Stimulated activated CD4-positive, alpha-beta T cell treated with anti-CD3 and anti-CD28 coated beads, Interleukin-4, amount 100 ng/mL, for 48 hours (primary cell): ENCODE results near the gene RGS5.

Source experiments
- DNase-seq, 2 donors: peaks; one replicate each; pipeline ENCODE4 v3.0.0-alpha.2; 2020; ENCODE audit warnings: low read depth in 2 of 2

Gene RGS5

DNA sequence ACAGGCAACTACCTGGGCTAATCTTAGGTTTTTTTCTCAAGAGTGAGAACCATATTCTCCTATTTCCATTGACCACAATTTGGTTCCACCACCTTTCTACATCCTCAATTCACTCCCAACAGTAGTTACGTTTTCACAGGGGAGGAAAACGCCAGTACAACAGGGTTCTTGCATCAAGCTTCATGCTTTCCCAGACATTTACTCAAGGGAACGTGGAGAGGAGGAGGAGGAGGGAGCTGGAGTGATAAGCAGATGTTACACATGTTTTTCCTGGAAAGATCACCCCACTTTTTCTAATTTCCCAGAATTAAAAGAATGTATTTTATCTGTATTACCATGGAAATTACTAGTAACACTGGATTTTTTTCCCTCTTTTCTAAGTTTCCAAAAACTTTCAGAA, 58.3 kb downstream of the RGS5 start:
- DNase-seq = no peak

DNA sequence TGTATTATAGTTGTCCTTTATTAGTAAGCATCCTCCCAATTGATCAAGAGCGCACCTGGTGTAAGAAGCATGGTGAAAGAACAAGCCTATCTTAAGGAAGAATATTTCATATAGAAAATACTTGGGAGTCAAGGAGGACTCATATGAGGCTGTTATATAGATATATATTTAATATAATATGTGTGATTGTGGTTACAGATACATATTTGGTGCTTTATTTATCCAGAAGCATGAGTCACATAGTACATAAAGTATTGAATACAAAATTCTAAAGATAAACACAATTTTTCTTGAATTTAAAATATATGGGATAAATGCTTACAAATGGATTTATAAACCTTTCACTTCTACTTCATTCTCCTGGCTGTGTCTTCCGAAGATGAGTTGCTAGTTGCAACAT, 60.6 kb downstream of the RGS5 start:
- DNase-seq = no peak

DNA sequence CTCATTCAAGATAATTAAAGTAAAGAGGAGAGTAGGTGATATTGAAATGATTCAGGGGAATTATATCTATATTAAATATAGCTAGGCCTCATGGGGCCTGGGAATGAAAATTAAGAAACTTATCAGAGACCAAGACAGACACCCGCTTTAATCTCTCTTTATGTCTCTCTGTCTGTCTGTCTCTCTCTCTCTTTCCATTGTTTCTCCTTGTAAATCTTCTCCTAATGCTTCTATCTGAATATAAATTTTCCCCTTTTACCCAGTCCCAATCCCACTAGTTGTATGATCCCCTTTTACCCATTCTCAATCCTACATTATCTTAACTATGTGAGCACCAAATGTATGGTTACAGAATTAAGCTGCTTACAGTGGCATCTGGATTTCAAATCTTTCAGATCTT, 61.2 kb downstream of the RGS5 start:
- no peak for DNase-seq

DNA sequence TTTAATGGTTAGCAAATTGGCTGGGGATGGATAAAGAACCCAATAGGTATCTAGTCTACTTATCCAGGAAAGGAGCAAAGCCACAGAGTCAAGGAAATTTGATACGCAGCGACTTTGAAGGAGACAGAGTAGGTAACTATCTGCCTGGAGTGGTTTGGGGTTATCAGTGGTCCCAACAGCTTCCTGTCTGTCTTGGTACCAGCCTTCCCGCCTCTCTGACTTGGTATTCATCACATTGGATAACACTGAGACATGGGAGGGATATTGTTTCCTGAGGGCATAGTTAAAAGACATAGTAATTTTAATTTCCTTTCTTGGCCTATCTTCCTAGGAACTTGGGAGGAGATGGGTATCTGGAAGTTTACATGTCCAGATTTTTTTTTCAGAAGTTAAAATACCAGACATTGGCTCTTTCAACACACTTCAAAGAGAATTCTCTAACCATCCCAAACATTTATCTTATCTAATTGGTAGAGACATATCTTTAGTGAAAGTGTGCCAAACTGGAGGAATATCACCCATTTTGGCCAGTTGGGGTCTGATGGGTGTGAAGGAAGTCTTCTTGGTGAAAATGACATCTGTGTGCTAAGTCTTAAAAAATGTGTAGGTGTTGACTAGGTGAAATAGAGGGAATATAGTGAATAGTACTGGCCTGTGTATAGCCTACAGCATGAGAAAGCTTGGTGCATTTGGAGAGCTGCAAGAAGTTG, 65.0 kb downstream of the RGS5 start:
- DNase-seq = no peak

GRCh38 chr1:163131981-163132380, 70.7 kb downstream of the RGS5 start:
- DNase-seq = no peak

DNA sequence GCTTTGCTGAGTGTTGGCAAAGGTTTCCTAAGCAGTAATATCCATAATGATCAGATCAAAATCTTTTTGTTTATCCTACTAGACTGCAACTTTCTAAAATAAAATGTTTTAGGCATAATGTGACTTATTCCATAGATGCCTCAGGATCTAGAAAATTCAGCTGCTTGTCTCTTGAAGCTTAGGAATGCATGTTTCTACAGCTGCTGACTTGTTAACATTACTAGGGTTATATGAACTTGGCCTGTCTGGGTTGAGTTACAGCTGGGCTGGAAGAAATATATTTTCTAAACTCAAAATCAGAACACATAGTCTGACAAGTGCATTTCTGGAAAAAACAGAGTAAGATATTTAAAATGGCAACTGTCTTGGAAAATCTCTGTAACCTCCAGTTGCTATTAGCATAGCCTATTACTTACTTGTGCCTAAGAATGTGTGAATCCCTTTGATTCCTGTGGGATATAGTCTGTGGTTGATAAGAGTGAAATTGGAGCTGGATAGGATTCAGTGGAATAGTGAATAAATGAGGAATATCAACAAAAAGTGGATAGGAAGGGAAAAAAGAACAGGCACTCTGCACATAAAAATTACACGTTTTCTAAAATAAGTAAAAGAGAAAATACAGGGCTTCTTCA, 72.4 kb downstream of the RGS5 start:
- no peak for DNase-seq

- no peak for DNase-seq
Measured at GRCh38 chr1:163128282-163128681, 74.4 kb downstream of the RGS5 start.

DNA sequence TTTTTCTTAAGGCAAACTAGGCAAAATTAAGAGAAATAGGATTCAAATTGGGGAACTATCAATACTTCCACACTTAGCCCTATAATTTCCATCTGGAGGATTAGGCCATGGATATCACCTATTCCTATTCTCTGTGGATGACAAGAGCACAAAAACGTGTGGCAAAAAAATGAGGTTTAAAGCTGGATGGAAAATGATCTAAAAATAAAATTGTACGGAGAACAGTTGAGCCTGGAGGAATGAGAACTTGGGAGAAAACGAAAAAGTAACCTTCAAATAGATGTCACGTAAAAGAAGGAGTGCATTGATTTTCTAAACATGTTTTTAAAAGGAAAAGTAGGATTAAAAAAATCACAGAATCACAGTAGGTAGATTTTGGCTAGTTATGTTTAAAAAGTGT, 77.9 kb downstream of the RGS5 start:
- DNase-seq = no peak

GRCh38 chr1:163120372-163120771, 82.3 kb downstream of the RGS5 start:
- no peak for DNase-seq

DNA sequence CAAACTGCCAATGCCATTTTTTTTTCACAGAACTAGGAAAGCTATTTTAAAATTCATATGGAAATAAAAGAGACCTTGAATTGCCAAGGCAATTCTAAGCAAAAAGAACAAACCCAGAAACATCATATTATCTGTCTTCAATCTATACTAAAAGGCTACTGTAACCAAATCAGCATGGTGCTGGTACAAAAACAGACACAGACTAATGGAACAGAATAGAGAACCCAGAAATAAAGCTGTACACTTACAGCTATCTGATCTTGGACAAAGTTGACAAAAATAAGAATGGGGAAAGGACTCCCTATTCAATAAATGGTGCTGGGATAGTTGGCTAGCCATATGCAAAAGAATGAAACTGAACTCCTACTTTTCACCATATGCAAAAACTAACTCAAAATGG, 83.0 kb downstream of the RGS5 start:
- DNase-seq = no peak

GRCh38 chr1:163115887-163116286, 86.8 kb downstream of the RGS5 start:
- no peak for DNase-seq

DNA sequence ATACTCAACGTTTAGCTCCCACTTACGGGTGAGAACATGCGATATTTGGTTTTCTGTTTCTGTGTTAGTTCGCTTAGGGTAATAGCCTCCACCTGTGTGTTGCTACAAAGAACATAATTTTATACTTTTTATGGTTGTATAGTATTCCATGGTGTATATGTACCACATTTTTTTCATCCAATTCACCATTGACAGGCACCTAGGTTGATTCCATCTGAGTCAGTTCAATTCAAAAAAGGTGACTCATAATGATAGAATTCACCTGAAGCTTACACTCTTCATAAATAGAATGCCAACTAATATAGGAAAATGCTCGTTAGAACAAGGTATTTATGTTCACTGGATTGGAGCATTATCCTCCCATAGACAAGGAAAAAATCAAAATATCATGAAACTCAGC, 95.1 kb downstream of the RGS5 start:
- no peak for DNase-seq

GRCh38 chr1:163106364-163106987, 96.2 kb downstream of the RGS5 start:
- DNase-seq = no peak

DNA sequence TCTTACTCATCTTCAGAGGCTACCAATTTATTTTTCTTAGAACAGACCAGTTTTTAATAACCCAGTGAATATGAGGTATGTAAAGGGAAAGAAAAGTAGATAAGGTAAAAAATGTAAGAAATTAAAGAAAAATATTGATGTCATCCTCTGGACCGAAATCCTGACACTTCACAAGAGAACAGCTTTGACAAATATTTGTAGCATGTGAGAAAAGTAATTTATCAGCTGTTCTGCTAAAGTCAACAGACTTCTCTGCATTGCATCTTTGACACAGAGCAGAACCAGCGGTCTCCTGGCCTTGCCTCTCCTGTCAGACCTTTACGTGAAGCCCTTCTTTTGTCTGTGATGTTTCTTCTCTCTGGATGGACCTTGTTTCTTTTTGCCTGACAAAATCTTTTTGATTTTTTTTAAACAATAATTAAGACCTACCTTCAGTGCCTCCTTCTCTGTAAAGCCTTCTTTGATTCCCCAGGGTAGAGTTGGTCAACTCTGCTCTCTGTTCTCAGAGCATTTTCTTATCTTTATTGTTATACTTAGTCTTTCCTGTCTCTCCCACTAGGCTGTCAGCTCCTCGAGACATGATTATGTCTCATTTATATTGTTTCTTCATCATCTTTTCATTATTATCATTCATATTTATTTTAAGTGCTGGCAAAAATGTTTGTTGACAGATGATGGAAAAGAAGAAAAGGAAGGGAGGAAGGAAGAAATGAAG, 98.2 kb downstream of the RGS5 start:
- no peak for DNase-seq

- DNase-seq = no peak
Measured at GRCh38 chr1:163102590-163102989, 100.1 kb downstream of the RGS5 start.

GRCh38 chr1:163095213-163095612, 107.5 kb downstream of the RGS5 start:
- DNase-seq = no peak

DNA sequence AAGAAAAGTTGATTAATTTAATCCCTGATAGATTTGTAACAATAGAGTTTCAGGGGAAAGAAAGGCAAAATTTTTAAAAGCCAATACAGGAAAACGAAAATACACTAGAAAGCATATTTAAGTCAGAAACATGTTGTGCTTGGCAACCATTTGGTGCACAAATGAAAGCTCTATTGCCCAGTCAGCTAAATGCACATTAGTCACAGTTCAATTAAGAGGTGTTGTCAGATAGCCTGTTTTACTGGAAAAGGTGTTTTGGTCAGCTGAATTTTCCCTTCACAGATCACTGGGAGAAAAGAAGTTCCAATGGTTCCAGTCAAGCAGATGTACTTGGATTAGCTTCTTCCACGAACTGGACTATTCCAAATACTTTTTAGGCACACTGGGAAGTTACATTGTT, 108.1 kb downstream of the RGS5 start:
- DNase-seq = no peak

DNA sequence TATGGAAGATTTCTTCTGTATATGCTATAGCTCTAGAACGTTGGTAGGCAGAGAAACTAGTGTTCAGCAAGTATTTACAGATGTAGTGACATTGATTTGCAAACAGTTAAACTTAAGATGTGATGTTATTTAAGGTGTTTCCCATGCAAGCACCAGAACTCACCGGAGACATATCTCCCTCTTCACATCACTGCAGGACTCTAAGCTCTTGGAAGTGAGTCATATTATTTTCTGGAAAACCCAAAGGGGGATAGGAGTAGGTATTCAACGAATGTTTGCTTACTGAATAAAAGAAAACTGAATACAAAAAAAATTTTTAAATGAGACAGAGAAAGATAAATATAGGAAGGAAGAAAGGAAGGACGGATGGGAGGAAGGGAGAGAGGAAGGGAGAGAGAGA, 108.5 kb downstream of the RGS5 start:
- DNase-seq = no peak

- DNase-seq = no peak
Measured at GRCh38 chr1:163093579-163093978, 109.1 kb downstream of the RGS5 start.

- no peak for DNase-seq
Measured at GRCh38 chr1:163093169-163093568, 109.5 kb downstream of the RGS5 start.
